Measurements from ENCODE around the gene WDR4.

The WDR4 gene

GRCh38 chr21:42892931-42893755 lies 13.8 kb upstream of the WDR4 start, which contains the start of gene NDUFV3:
TSS of gene NDUFV3 (plus strand) at chr21:42893309. CDS start at chr21:42893334, 25 bp downstream.
- peak; percentile 96 for ATAC-seq
- TF ChIP-seq ZFP3 (CRISPR knock-in tag; IDR thresholded peaks at IDR 0.05): peak; percentile 96
- no peak for TF ChIP-seq ISL1 (CRISPR knock-in tag; IDR thresholded peaks at IDR 0.05)
- TF ChIP-seq PATZ1 (CRISPR knock-in tag; IDR thresholded peaks at IDR 0.05; ENCODE audit: borderline replicate concordance): peak; percentile 61
- TF ChIP-seq SNAI2 (CRISPR knock-in tag; IDR thresholded peaks at IDR 0.05): no peak
- TF ChIP-seq POU6F1 (CRISPR knock-in tag; IDR thresholded peaks at IDR 0.05; ENCODE audit: borderline replicate concordance, low read depth): no peak

GRCh38 chr21:42892582-42892930 lies 13.2 kb upstream of the WDR4 start:
- no peak for TF ChIP-seq SNAI2 (CRISPR knock-in tag; IDR thresholded peaks at IDR 0.05)
- no peak for TF ChIP-seq TOX (CRISPR knock-in tag; IDR thresholded peaks at IDR 0.05; ENCODE audit: borderline replicate concordance)
- no peak for TF ChIP-seq TSHZ2 (CRISPR knock-in tag; IDR thresholded peaks at IDR 0.05)
- TF ChIP-seq ZNF70 (CRISPR knock-in tag; IDR thresholded peaks at IDR 0.05): no peak
- no peak for TF ChIP-seq RARB (CRISPR knock-in tag; IDR thresholded peaks at IDR 0.05)
- no peak for TF ChIP-seq PPARA (CRISPR knock-in tag; IDR thresholded peaks at IDR 0.05; ENCODE audit: borderline replicate concordance)
- TF ChIP-seq GLIS3 (CRISPR knock-in tag; IDR thresholded peaks at IDR 0.05): no peak
- TF ChIP-seq ESRRG (CRISPR knock-in tag; IDR thresholded peaks at IDR 0.05): no peak
- TF ChIP-seq OSR1 (CRISPR knock-in tag; IDR thresholded peaks at IDR 0.05): no peak
- no peak for TF ChIP-seq CSRNP3 (CRISPR knock-in tag; IDR thresholded peaks at IDR 0.05)
- TF ChIP-seq ZNF8 (CRISPR knock-in tag; IDR thresholded peaks at IDR 0.05): no peak
- TF ChIP-seq PATZ1 (CRISPR knock-in tag; IDR thresholded peaks at IDR 0.05; ENCODE audit: borderline replicate concordance): no peak
- no peak for TF ChIP-seq ARNTL (CRISPR knock-in tag; IDR thresholded peaks at IDR 0.05; ENCODE audit: borderline replicate concordance, low read depth)
- no peak for TF ChIP-seq ZNF565 (CRISPR knock-in tag; conservative IDR thresholded peaks at IDR 0.05; ENCODE audit: low read depth)
- no peak for TF ChIP-seq CSDC2 (CRISPR knock-in tag; IDR thresholded peaks at IDR 0.05)
- TF ChIP-seq CREB5 (CRISPR knock-in tag; IDR thresholded peaks at IDR 0.05; ENCODE audit: low read depth): no peak
- no peak for TF ChIP-seq BACH2 (CRISPR knock-in tag; IDR thresholded peaks at IDR 0.05; ENCODE audit: borderline replicate concordance)
- TF ChIP-seq ZFP3 (CRISPR knock-in tag; IDR thresholded peaks at IDR 0.05): no peak
- ATAC-seq: peak; percentile 53; the same call in 2 of the 3 replicates

Data from SK-N-SH treated with all-trans-retinoic acid at 6 μM for 48 hours (cell line).